Middle frontal gyrus (tissue), 1 donor: ENCODE data around the gene CREG1.
"Not testable (repeated sequence)": the region's sequence is repeated elsewhere in the genome, so short reads cannot be mapped to it uniquely, and the experiment has no call there.

Source experiments
- DNase-seq: peaks from one replicate; pipeline ENCODE4 v3.0.0-alpha.2; 2015; ENCODE audit warnings: low spot score; ENCODE audit errors: extremely low spot score

The CREG1 gene

DNA sequence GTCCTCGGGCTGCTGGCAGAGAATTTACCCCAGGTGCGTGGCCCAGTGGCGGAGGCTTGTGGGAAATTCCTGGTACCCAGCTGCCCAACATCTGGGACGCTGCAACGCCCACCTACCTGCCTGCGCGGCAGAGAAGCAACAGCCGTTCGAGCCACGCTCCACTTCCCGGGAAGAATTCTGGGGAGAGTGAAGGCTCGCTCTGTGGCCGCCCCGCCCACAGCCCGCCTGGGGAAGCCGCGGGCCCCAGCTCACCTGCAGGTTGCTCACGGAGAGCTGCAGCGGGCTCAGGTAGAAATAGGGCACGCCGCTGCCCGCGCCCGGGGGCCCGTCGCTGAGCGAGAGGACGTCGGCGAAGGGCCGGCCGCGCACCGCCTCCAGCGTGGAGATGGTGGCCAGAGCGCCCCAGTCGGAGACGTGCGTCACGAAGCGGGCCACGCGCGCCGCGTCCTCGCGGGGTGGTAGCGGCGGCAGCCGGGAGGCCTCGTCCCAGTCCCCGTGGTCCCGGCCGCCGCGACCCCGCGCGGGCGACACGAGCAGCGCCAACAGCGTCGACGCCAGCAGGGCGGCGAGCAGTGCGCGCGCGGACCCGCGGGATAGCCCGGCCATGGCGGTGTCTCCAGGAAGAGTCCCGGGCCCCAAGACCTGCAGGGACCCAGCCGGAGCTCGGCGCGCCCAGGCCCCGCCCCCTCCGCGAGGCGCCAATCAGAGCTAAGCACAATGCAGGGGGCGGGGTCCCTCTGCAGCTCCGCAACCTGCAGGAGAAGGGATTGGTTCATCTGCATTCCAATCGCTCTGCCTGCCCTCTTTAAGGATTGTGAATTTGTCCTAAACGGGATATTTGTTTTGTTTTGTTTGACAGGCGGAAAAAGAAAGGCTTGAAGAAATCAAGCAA is at the start of gene CREG1:
TSS of gene CREG1 (minus strand) at position 627 of the 892 bp plus-strand sequence.
- peak; percentile 91 for DNase-seq

DNA sequence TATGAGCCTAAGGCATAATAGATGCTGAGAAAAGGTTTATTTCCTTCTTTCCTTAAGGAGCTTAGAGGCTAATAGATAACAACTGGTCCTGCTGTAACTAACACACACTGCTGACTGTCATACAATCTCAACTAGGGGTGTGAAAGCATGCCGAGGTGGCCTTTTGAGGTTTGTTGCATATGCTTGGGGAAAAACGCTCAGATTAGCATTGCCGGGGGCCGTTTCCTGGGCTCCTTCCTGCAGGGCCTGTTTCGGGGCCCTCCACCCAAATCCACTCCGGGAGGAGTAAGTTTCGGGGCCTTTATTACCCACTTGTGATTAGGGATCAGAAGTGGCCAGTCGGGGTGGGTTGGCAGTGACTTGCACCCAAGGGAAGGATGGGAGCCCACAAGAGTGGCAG is 49.3 kb upstream of the CREG1 start:
- no peak for DNase-seq

DNA sequence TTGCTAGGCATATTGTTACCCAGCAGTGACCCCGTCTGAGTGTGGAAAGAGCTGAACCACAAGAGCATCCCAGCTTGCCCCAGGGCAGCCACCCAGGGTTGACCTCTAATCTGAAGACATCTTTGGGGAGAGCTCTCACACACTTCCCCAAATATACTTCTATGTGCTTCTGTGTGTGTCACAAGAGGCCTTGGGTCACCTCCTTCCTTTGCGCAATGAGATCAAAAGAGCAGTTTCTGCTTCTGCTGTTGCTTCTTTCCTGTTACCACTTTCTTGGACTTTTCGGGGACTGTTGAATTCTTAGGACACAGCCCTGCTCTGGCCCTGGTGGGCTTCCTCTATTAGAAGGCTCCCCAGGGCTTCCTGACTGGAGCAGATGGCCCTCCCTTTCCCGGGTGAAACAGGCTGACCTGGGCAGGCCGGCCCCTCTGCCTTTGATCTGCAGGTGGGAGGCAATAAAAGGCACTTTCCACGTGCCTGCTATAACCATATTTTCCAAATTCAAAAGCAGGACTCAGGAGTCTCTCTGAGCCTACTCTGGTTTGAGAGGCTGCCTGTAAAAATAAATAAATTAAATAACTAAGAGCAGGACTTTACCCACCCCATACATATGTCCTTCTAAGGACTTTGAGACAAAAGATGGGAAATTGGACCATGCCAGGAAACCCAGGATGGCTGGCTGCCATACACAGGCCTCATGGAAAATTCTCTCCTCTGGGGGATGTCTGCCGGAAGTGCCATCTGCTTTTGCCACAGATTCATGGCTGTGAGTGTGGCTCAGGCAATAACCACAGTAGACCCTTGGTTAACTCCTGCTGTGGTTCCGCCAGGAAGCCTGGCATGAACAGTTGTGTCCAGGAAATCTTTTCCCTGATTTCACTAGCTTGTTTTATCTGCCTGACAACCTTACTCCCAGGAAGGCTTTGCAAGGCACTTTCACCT is 48.2 kb upstream of the CREG1 start:
- no peak for DNase-seq

DNA sequence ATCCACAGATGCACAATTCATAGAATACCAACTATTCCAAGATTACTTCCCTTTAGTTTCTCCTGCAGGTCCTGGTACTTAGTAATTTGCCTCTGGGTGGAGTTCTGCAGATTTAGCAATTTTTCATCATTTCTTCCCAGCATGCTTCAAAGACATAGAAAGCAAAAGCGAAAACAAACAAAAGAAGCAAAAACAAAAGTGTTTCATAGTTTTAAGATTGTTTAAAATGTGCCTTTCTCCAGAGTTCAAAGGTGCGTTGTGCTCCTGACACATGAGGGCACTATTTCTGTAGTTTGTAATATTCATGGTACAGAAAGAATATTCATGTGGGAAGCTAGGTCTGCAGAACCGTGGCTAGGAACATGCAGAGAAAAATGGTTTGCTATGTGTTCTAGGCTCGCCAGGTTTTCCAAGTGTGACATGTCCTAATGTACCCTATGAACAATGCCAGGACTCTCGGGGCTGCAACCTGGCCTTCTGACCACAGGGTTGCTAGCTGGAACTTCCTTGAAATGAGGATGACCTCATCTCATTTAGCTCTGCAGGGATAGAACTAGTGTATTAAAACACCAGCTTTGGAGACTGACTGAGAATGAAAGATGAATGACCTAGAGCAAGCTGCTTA is 46.5 kb upstream of the CREG1 start:
- no peak for DNase-seq

DNA sequence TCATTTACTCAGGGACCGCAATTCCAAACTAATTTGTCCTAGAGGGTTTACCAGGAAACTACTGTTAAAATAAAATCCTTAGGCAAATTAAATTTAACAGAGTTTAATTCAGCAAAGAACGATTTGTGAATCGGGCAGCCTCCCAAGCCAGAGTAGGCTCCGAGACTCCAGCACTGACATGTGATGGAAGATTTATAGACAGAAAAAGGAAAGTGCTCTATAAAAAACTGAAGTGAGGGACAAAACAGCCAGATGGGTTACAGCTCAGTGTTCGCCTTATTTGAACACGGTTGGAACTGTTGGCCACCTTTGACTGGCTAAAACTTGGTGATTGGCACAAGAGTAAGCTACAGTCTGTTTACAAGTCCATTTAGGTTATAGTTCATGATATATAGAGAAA is 41.3 kb upstream of the CREG1 start:
- no peak for DNase-seq

DNA sequence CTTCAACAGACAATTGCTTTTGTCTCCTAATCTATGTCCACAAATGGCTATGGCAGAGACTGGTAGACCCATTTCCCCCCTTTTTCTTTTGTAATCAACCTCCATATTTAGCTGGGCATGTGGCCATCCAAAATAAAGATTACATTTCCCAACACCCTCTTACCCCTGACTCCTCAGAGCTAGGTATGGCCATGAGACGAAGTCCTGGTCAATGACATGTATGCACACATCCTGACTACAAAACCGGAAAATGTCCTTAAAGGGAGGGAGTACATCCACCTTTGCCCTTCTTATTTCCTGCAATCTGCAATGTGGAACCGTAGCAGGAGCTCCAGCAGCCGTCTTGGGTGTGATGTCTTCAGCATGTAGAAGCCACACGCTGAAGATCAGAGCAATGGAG is 40.3 kb upstream of the CREG1 start:
- no peak for DNase-seq

DNA sequence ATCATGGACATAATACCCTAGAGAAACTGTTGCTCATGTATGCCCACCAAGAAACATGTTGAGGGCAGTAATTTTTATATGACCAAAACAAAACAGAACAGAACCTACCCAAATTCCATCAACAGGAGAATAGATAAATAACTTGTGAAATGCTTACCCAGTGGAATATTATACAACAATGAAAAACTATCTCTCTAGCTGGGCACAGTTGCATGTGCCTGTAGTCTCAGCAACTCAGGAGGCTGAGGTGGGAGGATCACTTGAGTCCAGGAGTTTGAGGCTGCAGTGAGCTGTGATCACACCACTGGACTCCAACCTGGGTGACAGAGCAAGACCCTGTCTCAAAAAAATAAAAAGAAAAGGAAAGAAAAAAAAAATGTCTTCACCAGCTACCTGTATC is 38.9 kb upstream of the CREG1 start:
- DNase-seq, result no peak

DNA sequence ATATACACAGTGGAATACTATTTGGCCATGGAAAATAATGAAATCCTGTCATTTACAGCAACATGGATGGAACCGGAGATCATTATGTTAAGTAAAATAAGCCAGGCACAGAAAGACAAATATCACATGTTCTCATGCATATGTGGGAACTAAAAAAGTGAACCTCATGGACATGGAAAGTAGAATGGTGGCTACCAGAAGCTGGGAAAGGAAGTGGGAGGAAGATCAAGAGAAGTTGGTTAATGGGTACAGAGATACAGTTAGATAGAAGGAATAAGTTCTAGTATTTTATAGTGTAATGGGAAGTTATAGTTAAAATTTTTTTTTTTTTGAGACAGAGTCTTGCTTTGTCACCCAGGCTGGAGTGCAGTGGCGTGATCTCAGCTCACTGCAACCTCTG is 34.8 kb upstream of the CREG1 start:
- DNase-seq, result no peak

DNA sequence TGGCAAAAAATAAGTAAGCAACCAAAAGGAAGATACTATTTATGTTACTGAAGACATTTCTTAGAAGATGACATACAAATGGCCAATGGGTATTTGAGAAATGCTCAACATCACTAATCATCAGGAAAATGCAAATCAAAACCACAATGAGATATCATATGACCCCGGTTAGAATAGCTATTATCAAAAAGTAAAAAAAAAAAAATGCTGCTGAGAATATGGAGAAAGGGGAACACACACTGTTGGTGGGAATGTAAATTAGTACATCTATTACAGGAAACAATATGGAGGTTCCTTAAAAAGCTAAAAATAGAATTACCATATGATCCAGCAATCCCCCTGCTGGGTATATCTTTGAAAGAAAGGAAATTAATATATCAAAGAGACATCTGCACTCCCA is 34.3 kb upstream of the CREG1 start:
- no peak for DNase-seq

DNA sequence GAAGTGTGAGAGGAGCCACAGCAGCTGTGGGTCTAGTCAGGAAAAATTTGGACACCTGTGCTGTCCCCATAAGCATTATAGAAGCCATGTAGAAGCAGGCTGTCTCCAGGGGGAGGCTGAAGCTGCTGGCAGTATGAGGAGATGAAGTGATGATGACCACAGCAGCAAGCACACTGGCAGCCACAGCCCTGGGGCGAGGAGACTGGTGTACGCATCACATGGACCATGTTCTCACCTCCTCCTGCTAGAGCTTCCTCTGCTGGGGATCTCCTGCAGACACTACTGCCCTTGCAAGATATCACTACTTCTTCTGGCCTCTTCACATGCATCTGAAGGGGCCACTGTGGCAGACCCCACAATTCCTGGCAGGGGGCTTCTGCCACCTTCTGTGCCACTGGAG is 33.8 kb upstream of the CREG1 start:
- DNase-seq, result no peak

DNA sequence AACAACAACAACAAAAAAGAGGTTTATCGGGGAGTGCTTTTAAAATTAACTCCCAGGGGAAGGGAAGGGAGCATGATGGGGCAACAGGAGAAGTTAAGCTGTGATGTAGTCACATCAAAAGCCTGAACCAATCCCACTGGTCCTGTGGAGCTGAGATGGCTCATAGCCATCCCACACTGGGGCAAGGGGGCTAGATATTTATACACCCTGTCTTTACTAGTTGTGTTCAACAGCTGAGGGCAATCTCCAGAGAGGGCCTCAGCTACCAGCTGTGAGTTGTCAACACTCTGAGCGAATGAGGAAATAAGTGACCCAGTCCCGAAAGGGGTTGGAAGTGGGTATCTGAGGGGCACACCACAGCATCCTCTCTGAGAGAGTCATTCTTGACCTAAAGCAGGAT is 31.0 kb upstream of the CREG1 start:
- no peak for DNase-seq

DNA sequence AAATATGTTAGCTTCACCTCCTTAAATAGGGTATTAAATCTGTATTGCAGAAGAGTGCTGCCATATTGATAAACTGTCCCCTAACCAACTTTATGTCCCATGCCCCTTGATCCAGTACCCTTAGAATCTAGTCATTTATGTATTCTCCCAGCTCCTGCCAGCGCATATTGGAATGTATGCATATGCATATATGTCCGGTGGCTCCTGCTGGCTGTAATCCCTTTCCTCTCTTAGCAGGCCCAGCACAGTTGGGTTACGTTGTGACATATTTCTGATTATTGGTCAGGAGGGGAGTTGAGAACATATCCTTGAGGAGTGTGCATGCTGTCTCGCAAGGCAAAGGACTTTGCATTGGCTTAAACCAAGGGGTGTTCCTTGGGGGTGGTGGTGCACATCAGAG is 29.2 kb upstream of the CREG1 start:
- no peak for DNase-seq

DNA sequence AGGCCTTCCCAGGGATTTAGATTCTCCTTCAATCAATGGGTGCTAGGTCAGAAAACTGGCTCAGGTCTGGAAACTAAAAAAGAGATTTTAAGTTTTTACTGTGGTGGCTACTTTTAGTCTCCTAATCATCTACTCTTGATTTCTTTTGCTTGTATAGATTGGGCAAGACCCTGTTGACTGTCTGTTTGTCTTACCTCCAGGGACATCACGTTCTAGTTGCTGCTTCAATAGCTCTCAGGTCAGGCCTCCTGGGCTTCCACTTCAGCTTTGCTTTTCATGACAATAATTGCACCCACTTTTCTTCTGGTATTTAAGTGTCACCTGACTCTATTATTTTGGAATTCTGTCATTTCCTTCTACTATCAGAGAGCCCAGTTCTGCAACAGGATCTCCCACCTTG is 28.5 kb upstream of the CREG1 start:
- no peak for DNase-seq

DNA sequence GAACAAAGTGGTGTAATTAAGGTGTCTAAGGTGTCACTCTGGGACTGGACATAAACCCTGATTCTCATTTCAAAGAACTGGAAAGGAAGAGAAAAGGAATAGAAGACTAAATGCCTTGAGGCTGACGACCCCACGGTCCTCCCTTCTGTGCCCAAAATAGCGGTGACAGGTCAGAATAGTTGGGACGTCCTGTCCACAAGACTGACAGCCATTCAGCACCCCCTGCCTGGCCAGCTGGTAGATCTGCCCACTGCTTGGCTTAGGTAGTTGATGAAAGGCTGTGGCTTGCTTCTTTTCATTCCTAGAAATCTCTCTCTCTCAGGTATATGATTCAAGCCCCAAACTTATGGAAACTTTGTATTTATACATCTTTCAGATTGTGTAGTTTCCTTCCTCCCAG is 26.4 kb upstream of the CREG1 start:
- DNase-seq, result no peak

DNA sequence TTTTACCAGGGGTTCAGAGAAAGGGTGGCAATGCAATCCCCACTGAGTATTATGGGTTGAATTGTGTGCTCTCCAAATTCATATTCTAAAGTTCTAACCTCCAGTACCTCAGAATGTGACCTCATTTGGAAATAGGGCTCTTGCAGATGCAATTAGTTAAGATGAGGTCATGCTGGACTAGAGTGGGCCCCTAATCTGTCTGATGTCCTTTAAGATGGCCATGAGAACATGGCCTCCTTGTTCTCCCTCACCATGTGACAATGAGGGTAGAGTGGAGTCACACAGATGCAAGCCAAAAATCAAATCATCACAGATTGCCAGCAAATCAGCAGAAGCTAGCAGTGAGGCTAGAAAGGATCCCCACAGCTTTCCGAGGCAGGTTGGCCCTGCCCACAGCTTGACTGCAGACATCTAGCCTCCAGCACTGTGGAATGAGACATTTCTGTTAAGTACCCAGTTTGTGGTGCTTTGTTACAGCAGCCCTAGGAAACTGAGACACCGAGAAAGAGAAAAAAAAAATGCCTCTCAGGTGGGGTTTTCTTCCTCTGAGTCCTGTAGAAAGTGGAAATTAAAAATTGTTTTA is 25.5 kb upstream of the CREG1 start:
- DNase-seq, result no peak

DNA sequence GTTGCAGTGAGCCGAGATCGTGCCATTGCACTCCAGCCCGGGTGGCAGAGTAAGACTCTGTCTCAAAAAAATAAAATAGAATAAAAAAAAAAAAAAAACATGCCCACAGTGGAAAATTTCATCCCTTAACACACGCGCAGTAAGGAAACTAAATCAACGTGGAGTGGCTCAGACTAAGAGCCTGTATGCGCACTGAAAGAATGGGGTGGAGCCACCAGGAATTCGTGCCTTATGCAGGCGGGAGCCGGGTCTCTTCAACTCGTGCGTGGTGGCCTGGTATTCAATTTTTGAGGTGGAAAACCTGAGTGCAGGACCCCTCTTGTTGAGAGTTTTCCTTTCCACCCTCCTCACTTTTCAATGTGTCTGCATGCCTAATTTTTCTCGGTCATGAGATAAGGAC is 22.1 kb upstream of the CREG1 start:
- DNase-seq, result no peak

DNA sequence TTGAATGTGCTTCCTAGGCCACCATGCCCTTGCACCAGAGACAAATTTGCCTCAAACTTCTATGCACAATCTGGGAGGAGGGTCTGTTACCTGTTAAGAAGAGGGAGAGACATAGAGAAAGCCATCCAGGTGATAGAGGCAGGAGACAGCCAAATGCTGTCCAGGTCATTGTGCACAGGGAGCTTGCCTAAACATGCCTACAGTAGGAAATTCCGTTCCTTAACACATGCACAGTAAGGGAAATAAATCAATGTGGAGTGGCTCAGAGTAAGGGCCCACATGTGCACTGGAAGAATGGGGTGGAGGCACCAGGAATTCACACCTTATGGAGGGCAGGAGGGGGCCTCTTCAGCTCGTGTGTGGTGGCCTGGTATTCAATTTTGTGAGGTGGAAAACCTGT is 19.5 kb upstream of the CREG1 start:
- DNase-seq, result no peak

DNA sequence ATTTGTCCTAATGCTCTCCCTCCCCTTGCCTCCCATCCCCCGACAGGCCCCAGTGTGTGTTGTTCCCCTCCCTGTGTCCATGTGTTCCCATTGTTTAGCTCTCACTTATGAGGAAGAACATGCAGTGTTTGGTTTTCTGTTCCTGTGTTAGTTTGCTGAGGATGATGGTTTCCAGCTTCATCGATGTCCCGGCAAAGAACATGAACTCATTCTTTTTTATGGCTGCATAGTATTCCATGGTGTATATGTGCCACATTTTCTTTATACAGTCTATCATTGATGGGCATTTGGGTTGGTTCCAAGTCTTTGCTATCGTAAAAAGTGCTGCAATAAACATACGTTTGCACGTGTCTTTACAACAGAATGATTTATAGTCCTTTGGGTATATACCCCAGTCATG is 17.1 kb upstream of the CREG1 start:
- not testable (repeated sequence) for DNase-seq

DNA sequence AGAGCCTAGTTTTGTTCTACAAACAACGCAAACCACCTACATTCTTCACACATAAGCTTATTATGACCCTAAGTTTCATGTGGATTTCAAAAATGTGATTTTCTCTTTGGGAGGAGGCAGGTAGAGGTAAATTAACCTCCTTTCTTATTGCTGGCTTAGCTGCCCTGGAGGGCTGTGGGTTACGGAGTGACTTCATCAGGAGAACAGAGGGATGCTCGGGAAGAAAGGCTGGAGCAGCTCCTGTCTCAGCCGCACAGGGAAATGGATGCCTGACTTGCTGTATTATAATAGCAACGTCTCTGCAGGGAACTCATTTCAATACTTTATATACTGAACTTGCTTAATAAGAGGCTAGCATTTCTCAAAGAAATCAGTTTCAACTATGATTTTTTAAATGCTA is 14.1 kb upstream of the CREG1 start:
- DNase-seq, result no peak

DNA sequence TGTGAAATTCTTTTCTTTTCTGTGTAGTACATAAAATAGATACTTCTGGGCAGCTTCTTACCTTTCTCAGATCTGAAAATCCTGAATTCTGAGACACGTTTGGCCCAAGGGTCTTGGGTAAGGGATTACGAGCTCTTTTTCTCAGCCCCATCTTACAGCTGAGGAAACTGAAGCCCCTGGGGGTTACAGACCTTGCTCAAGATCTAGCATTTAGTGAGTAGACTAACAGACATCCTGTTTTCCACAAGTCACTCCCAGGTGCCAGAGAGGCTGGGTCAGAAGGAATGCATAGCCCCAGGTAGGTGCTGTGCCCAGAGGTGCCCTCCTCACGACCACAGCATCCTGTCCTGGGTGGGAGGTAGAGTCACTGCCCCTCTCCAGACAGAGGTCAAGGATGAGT is 13.2 kb upstream of the CREG1 start:
- no peak for DNase-seq

DNA sequence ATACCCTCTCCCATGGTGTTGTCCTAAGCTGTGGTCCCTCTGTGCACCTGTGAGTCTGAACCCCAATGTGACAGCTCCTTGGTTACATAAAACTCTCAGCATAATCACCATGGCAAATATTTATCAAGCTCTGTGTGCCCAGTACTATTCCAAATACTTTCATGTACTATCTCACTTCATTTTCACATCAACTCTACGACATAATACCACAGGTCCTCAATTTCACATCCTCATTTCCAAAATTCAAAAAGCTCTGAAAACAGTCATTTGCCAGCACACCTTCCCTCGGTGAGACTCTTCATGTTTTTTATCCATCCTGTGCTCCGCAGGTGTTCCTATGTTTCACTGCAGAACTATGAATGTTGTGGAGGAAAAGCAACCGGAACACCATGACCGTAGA is 12.4 kb upstream of the CREG1 start:
- no peak for DNase-seq
